Panc1 (cell line): Measurements from ENCODE around the gene OSBP2. TPM values are rescaled to one million over a fixed set of nuclear protein-coding genes. Genes with fewer than 3 reads are reported as not detected.

Source experiments
- ATAC-seq: fragments of 200-7000 bp; cut with Tn5 transposase; 2 replicates; pipeline ENCODE4 v1.9.1; 2020; ENCODE audit warnings: mild to moderate bottlenecking, moderate library complexity
- BruUV-seq: library from RNA; stranded (reverse); fragments of 400-500 nt; replicated peaks from 2 replicates; lab custom pipeline; 2021; lab: Mats Ljungman, UMichigan
- CTCF ChIA-PET: fragments of 300-600 bp; sonication (Branson Sonifier 250); formaldehyde crosslinking; loops from one replicate; lab custom pipeline; 2022; ENCODE audit warnings: antibody characterized with exemption; lab: Charles Lee
- POLR2A ChIA-PET: fragments of 300-600 bp; sonication (Branson Sonifier 250); formaldehyde crosslinking; loops from one replicate; lab custom pipeline; 2022; ENCODE audit warnings: antibody characterized with exemption; lab: Charles Lee
- DNase-seq: peaks from one replicate; pipeline ENCODE4 v3.0.0-alpha.2; 2010; ENCODE audit warnings: low read depth, low spot score
- H3K27ac ChIP-seq: 2 replicates; pipeline ENCODE4 v1.5.1; 2011; ENCODE audit warnings: mild to moderate bottlenecking, low read length, inconsistent platforms
- H3K27me3 ChIP-seq: fragments of 200-500 bp; sonication (Bioruptor generic); 2 replicates; pipeline ENCODE4 v1.6.0; 2014; ENCODE audit warnings: low read length, inconsistent platforms; ENCODE audit not compliant: control insufficient read depth, insufficient read depth
- H3K36me3 ChIP-seq: fragments of 200-500 bp; sonication (Bioruptor generic); 2 replicates; pipeline ENCODE4 v1.5.1; 2014; ENCODE audit warnings: inconsistent platforms, mild to moderate bottlenecking, low read length, moderate library complexity; ENCODE audit not compliant: control insufficient read depth, insufficient read depth
- H3K4me1 ChIP-seq: 2 replicates; pipeline ENCODE4 v1.5.1; 2011; ENCODE audit warnings: inconsistent platforms, mild to moderate bottlenecking, low read length, moderate library complexity; ENCODE audit not compliant: control insufficient read depth, insufficient read depth
- H3K4me3 ChIP-seq, 2 experiments: 2 replicates each; pipeline ENCODE4 v1.5.1; 2011 to 2012; ENCODE audit warnings: low read depth in 2 of 2, low read length in 2 of 2, mild to moderate bottlenecking in 2 of 2, inconsistent platforms in 1 of 2, moderate library complexity in 1 of 2
- H3K9me3 ChIP-seq: fragments of 200-500 bp; sonication (Bioruptor generic); 2 replicates; pipeline ENCODE4 v1.5.1; 2014; ENCODE audit warnings: low read depth, mild to moderate bottlenecking, inconsistent platforms, low read length, moderate library complexity; ENCODE audit not compliant: control insufficient read depth, insufficient read depth
- POLR2AphosphoS5 ChIP-seq: IDR thresholded peaks from 2 replicates; pipeline ENCODE4 v1.6.1; 2012; ENCODE audit warnings: mild to moderate bottlenecking, low read depth, low read length, moderate library complexity
- SIN3A ChIP-seq: IDR thresholded peaks from 2 replicates; pipeline ENCODE4 v1.6.1; 2012; ENCODE audit warnings: low read depth, mild to moderate bottlenecking, low read length, moderate library complexity, borderline replicate concordance; ENCODE audit not compliant: insufficient read depth
- TCF7L2 ChIP-seq: IDR thresholded peaks from 2 replicates; pipeline ENCODE4 v1.6.1; 2011; ENCODE audit warnings: mild to moderate bottlenecking, low read depth, low read length, inconsistent platforms
- in situ Hi-C: cut with HindIII; loops from 2 replicates; pipeline ENCODE4 v1.10.0; 2016; ENCODE audit warnings: low sequenced_read_pairs, low pct_unique_long_range_greater_than_20kb
- intact Hi-C: fragments of 100-400 bp; cut with micrococcal nuclease; formaldehyde crosslinking; loops from one replicate; pipeline ENCODE4 v1.10.0; 2022; ENCODE audit not compliant: unreplicated experiment
- total RNA-seq: library from RNA; stranded (reverse); gene quantifications from one replicate; pipeline ENCODE4 v1.2.1, GENCODE V29; 2021; ENCODE audit not compliant: unreplicated experiment
- TF ChIP-seq, protein P1 (sequence below): fragments of 450-650 bp; IDR thresholded peaks from 2 replicates; pipeline ENCODE4 v1.5.1; 2017; ENCODE audit warnings: mild to moderate bottlenecking
- TF ChIP-seq, protein P2 (sequence below), 2 experiments: IDR thresholded peaks; 2 replicates each; pipeline ENCODE4 v1.6.1; 2011 to 2012; ENCODE audit warnings: low read depth in 2 of 2, control low read depth in 1 of 2, low read length in 1 of 2, mild to moderate bottlenecking in 1 of 2, moderate library complexity in 1 of 2; ENCODE audit not compliant: insufficient read depth in 1 of 2

OSBP2 gene
- total RNA-seq, 1 experiment from 2014 or later = 4.7 TPM

DNA sequence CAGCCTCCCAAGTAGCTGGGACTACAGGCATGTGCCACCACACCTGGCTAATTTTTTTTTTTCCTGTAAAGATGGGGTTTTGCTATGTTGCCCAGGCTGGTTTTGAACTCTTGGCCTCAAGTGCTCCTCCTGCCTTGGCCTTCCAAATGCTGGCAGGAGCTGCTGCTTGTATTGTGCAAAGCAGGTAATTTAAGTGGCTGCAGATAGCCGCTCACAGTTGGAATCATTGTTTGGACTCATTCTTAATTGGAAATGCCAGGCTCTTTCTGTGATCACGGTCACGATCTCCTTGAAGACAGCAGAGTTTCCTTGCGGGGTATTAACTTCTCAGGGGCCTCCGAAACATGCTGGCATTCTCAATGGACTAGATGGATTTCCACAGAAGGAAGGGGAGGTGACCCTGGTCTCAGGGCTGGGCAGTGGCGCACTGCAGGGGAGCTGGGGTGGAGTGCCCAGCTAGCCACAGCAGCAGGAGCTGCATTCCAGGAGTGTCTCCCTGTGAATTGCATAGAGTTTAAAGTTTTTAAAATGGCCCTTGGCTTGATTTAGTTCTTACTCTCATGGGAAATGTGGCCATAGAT is 137.8 kb downstream of the OSBP2 start:
- no peaks in the 10 kb centered on the region for H3K36me3 ChIP-seq
- no peaks in the 10 kb centered on the region for H3K9me3 ChIP-seq
- no peak overlapping the region for H3K27ac ChIP-seq
- no peaks in the 10 kb centered on the region for H3K4me1 ChIP-seq
- TF ChIP-seq, protein P1, sequence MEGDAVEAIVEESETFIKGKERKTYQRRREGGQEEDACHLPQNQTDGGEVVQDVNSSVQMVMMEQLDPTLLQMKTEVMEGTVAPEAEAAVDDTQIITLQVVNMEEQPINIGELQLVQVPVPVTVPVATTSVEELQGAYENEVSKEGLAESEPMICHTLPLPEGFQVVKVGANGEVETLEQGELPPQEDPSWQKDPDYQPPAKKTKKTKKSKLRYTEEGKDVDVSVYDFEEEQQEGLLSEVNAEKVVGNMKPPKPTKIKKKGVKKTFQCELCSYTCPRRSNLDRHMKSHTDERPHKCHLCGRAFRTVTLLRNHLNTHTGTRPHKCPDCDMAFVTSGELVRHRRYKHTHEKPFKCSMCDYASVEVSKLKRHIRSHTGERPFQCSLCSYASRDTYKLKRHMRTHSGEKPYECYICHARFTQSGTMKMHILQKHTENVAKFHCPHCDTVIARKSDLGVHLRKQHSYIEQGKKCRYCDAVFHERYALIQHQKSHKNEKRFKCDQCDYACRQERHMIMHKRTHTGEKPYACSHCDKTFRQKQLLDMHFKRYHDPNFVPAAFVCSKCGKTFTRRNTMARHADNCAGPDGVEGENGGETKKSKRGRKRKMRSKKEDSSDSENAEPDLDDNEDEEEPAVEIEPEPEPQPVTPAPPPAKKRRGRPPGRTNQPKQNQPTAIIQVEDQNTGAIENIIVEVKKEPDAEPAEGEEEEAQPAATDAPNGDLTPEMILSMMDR = no peak
- CTCF ChIA-PET = no interaction called here
- intact Hi-C loops (no loop called here), in situ Hi-C loops (no loop called here)
- POLR2A ChIA-PET = no interaction called here
- DNase-seq (no peak), ATAC-seq (no peak)
- no TSS peak for BruUV-seq
- no peak overlapping the region for H3K4me3 ChIP-seq
- no peaks in the 10 kb centered on the region for H3K27me3 ChIP-seq

DNA sequence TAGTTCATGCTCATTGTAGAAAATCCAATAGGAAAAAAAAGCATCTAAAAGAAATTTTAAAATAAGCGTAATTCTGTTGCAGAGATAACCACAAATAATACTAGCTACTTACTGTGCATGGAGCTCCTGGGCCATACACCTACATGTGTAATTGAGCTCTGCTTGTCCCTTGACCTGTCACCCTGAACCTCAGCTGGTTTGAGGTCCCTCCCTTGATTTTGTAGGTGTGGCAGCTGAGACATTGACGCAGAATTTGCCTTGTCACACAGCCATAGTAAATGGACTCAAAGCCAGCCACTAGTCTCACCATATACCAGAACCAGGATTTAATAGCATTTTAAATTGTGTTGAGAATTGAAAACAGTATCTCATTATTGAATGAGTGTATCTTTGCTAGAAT is 138.6 kb downstream of the OSBP2 start:
- H3K4me1 ChIP-seq = no peaks in the 10 kb centered on the region
- peaks cover 3% of the 10 kb centered on the region; the same call in 1 of the 2 replicates for H3K9me3 ChIP-seq
- TF ChIP-seq POLR2AphosphoS5 (no peak), TCF7L2 (no peak), SIN3A (no peak)
- TF ChIP-seq, protein P2, sequence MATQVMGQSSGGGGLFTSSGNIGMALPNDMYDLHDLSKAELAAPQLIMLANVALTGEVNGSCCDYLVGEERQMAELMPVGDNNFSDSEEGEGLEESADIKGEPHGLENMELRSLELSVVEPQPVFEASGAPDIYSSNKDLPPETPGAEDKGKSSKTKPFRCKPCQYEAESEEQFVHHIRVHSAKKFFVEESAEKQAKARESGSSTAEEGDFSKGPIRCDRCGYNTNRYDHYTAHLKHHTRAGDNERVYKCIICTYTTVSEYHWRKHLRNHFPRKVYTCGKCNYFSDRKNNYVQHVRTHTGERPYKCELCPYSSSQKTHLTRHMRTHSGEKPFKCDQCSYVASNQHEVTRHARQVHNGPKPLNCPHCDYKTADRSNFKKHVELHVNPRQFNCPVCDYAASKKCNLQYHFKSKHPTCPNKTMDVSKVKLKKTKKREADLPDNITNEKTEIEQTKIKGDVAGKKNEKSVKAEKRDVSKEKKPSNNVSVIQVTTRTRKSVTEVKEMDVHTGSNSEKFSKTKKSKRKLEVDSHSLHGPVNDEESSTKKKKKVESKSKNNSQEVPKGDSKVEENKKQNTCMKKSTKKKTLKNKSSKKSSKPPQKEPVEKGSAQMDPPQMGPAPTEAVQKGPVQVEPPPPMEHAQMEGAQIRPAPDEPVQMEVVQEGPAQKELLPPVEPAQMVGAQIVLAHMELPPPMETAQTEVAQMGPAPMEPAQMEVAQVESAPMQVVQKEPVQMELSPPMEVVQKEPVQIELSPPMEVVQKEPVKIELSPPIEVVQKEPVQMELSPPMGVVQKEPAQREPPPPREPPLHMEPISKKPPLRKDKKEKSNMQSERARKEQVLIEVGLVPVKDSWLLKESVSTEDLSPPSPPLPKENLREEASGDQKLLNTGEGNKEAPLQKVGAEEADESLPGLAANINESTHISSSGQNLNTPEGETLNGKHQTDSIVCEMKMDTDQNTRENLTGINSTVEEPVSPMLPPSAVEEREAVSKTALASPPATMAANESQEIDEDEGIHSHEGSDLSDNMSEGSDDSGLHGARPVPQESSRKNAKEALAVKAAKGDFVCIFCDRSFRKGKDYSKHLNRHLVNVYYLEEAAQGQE (IDR thresholded peaks at IDR 0.05; ENCODE audit: insufficient read depth in 1 of 2, low read depth in 2 of 2, low read length in 1 of 2) = no peak
- TF ChIP-seq, protein P1 = no peak
- no peak overlapping the region for H3K27ac ChIP-seq
- no TSS peak for BruUV-seq
- POLR2A ChIA-PET = no interaction called here
- H3K4me3 ChIP-seq = no peak overlapping the region
- in situ Hi-C loops (no loop called here), intact Hi-C loops (no loop called here)
- no peaks in the 10 kb centered on the region for H3K36me3 ChIP-seq
- no peak for DNase-seq
- CTCF ChIA-PET = no interaction called here
- no peaks in the 10 kb centered on the region for H3K27me3 ChIP-seq
- ATAC-seq = no peak
